Tibial artery (tissue), 4 donors: ENCODE data around the gene EMP3.

Experiments used
- DNase-seq, 2 donors: peaks; one replicate each; pipeline ENCODE4 v3.0.0-alpha.2; 2019
- H3K27ac ChIP-seq, 2 donors: fragments of 200-600 bp; sonication (generic) in 1 of 2; 1 replicate in 1 of 2; 2 replicates in 1 of 2; pipeline ENCODE4 v1.5.1; 2018 to 2019; ENCODE audit warnings: mild to moderate bottlenecking in 1 of 2
- H3K27me3 ChIP-seq, 2 donors: fragments of 200-600 bp; sonication (generic) in 1 of 2; one replicate each; pipeline versions ENCODE4 v1.5.1 to v1.6.0; 2016 to 2019
- H3K36me3 ChIP-seq, 3 donors: fragments of 200-600 bp; sonication (generic) in 2 of 3; one replicate each; pipeline ENCODE4 v1.5.1; 2016 to 2019; ENCODE audit warnings: mild to moderate bottlenecking in 2 of 3
- H3K4me1 ChIP-seq, 4 donors: fragments of 200-600 bp; sonication (generic) in 2 of 4; 1 replicate in 3 of 4; 2 replicates in 1 of 4; pipeline ENCODE4 v1.5.1; 2016 to 2019
- H3K4me3 ChIP-seq, 2 donors: fragments of 200-600 bp; sonication (generic) in 1 of 2; 1 replicate in 1 of 2; 2 replicates in 1 of 2; pipeline ENCODE4 v1.5.1; 2018 to 2019; ENCODE audit warnings: mild to moderate bottlenecking in 2 of 2
- H3K9me3 ChIP-seq, 3 donors: fragments of 200-600 bp; sonication (generic) in 1 of 3; one replicate each; pipeline ENCODE4 v1.5.1; 2016 to 2019
- CTCF ChIP-seq, 2 experiments: fragments of 200-600 bp in 1 of 2; fragments of 450-650 bp in 1 of 2; IDR thresholded peaks; one replicate each; pipeline ENCODE4 v1.5.1; 2017 to 2019; ENCODE audit warnings: antibody characterized with exemption in 2 of 2, mild to moderate bottlenecking in 1 of 2, moderate library complexity in 1 of 2
- intact Hi-C: fragments of 100-400 bp; cut with DNase I; formaldehyde crosslinking; loops from one replicate; pipeline ENCODE4 v1.15.0; 2023; ENCODE audit warnings: low total_unique reads

EMP3 gene

GRCh38 chr19:48362716-48363499 lies 37.6 kb downstream of the EMP3 start:
- peak; percentile 6 to 18 for TF ChIP-seq CTCF (IDR thresholded peaks at IDR 0.05)
- peaks cover 0 to 11% (median 5%) of the 10 kb centered on the region in 4 donors for H3K4me1 ChIP-seq
- H3K27me3 ChIP-seq, result no peaks in the 10 kb centered on the region
- peak overlapping the region; percentile 84 to 96 for H3K27ac ChIP-seq
- H3K36me3 ChIP-seq, result peaks cover 0 to 17% (median 4%) of the 10 kb centered on the region in 3 donors
- no peaks in the 10 kb centered on the region for H3K9me3 ChIP-seq
- peak; percentile 95 to 97 for DNase-seq
- intact Hi-C loops, result no loop called here
- peak overlapping the region; percentile 63 to 73 for H3K4me3 ChIP-seq

- peak in 1 of 2 donors; percentile 37 for DNase-seq
Measured at GRCh38 chr19:48363500-48363809, 38.1 kb downstream of the EMP3 start.

GRCh38 chr19:48363810-48364597 lies 38.7 kb downstream of the EMP3 start, which contains the start of the genes SYNGR4 and TMEM143:
TSS of gene SYNGR4 (plus strand) at chr19:48364367. CDS start at chr19:48365843, 1,476 bp downstream.
TSS of gene TMEM143 (minus strand) at chr19:48363940. CDS start at chr19:48363920, 20 bp downstream.
- intact Hi-C loops, result no loop called here

More at GRCh38 chr19:48363500-48363809, 38.1 kb downstream of the EMP3 start:
- H3K27me3 ChIP-seq, result no peaks in the 10 kb centered on the region
- H3K4me1 ChIP-seq, result peaks cover 0 to 11% (median 5%) of the 10 kb centered on the region in 4 donors
- peaks cover 0 to 15% (median 4%) of the 10 kb centered on the region in 3 donors for H3K36me3 ChIP-seq
- intact Hi-C loops, result no loop called here
- no peaks in the 10 kb centered on the region for H3K9me3 ChIP-seq
- TF ChIP-seq CTCF (IDR thresholded peaks at IDR 0.05), result no peak
- H3K27ac ChIP-seq, result peak overlapping the region; percentile 84 to 96
- H3K4me3 ChIP-seq, result peak overlapping the region; percentile 63 to 73

GRCh38 chr19:48364598-48365348 lies 39.4 kb downstream of the EMP3 start:
- H3K4me1 ChIP-seq, result peaks cover 0 to 11% (median 5%) of the 10 kb centered on the region in 4 donors
- H3K27ac ChIP-seq, result peak overlapping the region; percentile 28 to 30
- peak overlapping the region; percentile 63 to 73 for H3K4me3 ChIP-seq
- no peaks in the 10 kb centered on the region for H3K9me3 ChIP-seq
- TF ChIP-seq CTCF (IDR thresholded peaks at IDR 0.05), result no peak
- intact Hi-C loops, result no loop called here
- H3K36me3 ChIP-seq, result peaks cover 0 to 5% (median 3%) of the 10 kb centered on the region in 3 donors
- no peaks in the 10 kb centered on the region for H3K27me3 ChIP-seq
- no peak for DNase-seq

More at GRCh38 chr19:48363810-48364597, 38.7 kb downstream of the EMP3 start, which contains the start of the genes SYNGR4 and TMEM143:
- peak within 1 kb of the TSS; percentile 84 to 96 for H3K27ac ChIP-seq
- H3K4me3 ChIP-seq, result peak within 1 kb of the TSS; percentile 63 to 73
- peak; percentile 99 to 100 for DNase-seq
- H3K36me3 ChIP-seq, result peaks cover 0 to 10% (median 4%) of the 10 kb centered on the region in 3 donors
- TF ChIP-seq CTCF (IDR thresholded peaks at IDR 0.05), result no peak
- no peaks in the 10 kb centered on the region for H3K27me3 ChIP-seq
- peaks cover 0 to 11% (median 5%) of the 10 kb centered on the region in 4 donors for H3K4me1 ChIP-seq
- no peaks in the 10 kb centered on the region for H3K9me3 ChIP-seq

GRCh38 chr19:48365602-48366001 lies 40.2 kb downstream of the EMP3 start:
- intact Hi-C loops, result no loop called here
- no peak for TF ChIP-seq CTCF (IDR thresholded peaks at IDR 0.05)
- no peaks in the 10 kb centered on the region for H3K9me3 ChIP-seq
- H3K4me1 ChIP-seq, result peaks cover 0 to 11% (median 5%) of the 10 kb centered on the region in 4 donors
- H3K27ac ChIP-seq, result no peak overlapping the region
- H3K4me3 ChIP-seq, result no peak overlapping the region
- no peak for DNase-seq
- H3K36me3 ChIP-seq, result no peaks in the 10 kb centered on the region
- H3K27me3 ChIP-seq, result no peaks in the 10 kb centered on the region
